HG03354 (cell line): ENCODE results near the gene OR6S1.
A peak's percentile ranks its signal among the peaks of the same experiment; 100 is the strongest.

ENCODE experiments used
- ATAC-seq: cut with Tn5 transposase; IDR thresholded peaks from one replicate; pipeline ENCODE4 v1.9.1; 2021; ENCODE audit warnings: mild to moderate bottlenecking; ENCODE audit not compliant: unreplicated experiment, poor library complexity, severe bottlenecking

Gene OR6S1

GRCh38 chr14:20641591-20641990 is at the start of gene OR6S1:
OR6S1 (minus strand) TSS chr14:20641691; CDS start chr14:20641691, 0 bp downstream.
- ATAC-seq: no peak

- peak; percentile 76 for ATAC-seq
Measured at GRCh38 chr14:20690848-20691640, 49.6 kb upstream of the OR6S1 start.

GRCh38 chr14:20688167-20688839 is 46.8 kb upstream of the OR6S1 start, which contains the start of gene ANG:
ANG (plus strand) TSS chr14:20688764; CDS start chr14:20693565, 4,801 bp downstream.
- no peak for ATAC-seq

- no peak for ATAC-seq
Measured at GRCh38 chr14:20687362-20688166, 46.1 kb upstream of the OR6S1 start.

- no peak for ATAC-seq
Measured at GRCh38 chr14:20686386-20687143, 45.1 kb upstream of the OR6S1 start.

GRCh38 chr14:20684662-20685456 is 43.4 kb upstream of the OR6S1 start:
- no peak for ATAC-seq

- ATAC-seq: peak; percentile 29
Measured at GRCh38 chr14:20683891-20684661, 42.6 kb upstream of the OR6S1 start, which contains the start of gene RNASE4. RNASE4 (plus strand) TSS chr14:20684560; CDS start chr14:20699372, 14,812 bp downstream.

GRCh38 chr14:20683125-20683890 is 41.8 kb upstream of the OR6S1 start:
- peak; percentile 33 for ATAC-seq

GRCh38 chr14:20682435-20683124 is 41.1 kb upstream of the OR6S1 start:
- peak; percentile 51 for ATAC-seq

GRCh38 chr14:20682127-20682434 is 40.6 kb upstream of the OR6S1 start:
- no peak for ATAC-seq

- ATAC-seq: peak; percentile 32
Measured at GRCh38 chr14:20681348-20682126, 40.0 kb upstream of the OR6S1 start.

- peak; percentile 37 for ATAC-seq
Measured at GRCh38 chr14:20680843-20681347, 39.4 kb upstream of the OR6S1 start.

- ATAC-seq: no peak
Measured at GRCh38 chr14:20680363-20680762, 38.9 kb upstream of the OR6S1 start.

GRCh38 chr14:20679907-20680306 is 38.4 kb upstream of the OR6S1 start:
- no peak for ATAC-seq

GRCh38 chr14:20676072-20676471 is 34.6 kb upstream of the OR6S1 start:
- ATAC-seq: no peak

- no peak for ATAC-seq
Measured at GRCh38 chr14:20675669-20676068, 34.2 kb upstream of the OR6S1 start.
